Stomach (tissue), 4 donors: ENCODE results near the gene MAP3K20.

Experiments used
- POLR2AphosphoS5 ChIP-seq, 3 donors: sonication (generic); formaldehyde crosslinking; IDR thresholded peaks; one replicate each; pipeline ENCODE4 v1.6.1; 2016; ENCODE audit warnings: antibody characterized with exemption in 3 of 3
- TF ChIP-seq, protein P1 (sequence below), 7 experiments: fragments of 450-650 bp in 4 of 7; fragments of 200-600 bp in 3 of 7; sonication (generic) in 3 of 7; IDR thresholded peaks; one replicate each; pipeline ENCODE4 v1.5.1; 2016 to 2019; ENCODE audit warnings: antibody characterized with exemption in 7 of 7, control low read depth in 2 of 7, mild to moderate bottlenecking in 1 of 7

DNA sequence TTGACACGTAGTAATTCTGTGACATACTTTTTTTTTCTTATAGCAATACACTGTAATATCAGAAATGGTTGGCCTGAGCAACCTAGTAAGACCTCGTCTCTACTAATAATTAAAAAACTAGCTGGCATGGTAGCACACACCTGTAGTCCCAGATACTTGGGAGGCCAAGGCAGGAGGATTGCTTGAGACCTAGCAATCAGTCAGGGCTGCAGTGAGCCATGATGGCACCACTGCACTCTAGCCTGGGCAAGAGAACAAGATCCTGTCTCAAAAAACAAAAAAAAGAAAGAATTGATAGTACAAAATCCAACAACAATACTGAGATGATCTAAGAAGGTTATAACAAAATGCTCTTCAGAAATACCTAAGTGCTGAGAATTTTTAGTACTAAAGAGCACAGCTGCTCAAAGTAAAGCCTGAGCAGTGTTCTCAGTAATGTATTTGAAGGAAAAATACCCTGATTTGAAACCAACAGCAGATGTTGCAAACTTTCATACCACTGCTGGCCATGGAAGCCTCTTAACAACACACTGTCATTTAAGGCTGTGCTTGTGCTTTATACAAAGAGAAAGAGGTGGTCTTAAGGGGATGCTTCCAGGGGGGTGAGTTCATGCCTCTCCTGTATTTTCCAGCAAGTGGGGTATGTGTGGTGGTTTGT, 146.4 kb downstream of the MAP3K20 start:
- TF ChIP-seq, protein P1, sequence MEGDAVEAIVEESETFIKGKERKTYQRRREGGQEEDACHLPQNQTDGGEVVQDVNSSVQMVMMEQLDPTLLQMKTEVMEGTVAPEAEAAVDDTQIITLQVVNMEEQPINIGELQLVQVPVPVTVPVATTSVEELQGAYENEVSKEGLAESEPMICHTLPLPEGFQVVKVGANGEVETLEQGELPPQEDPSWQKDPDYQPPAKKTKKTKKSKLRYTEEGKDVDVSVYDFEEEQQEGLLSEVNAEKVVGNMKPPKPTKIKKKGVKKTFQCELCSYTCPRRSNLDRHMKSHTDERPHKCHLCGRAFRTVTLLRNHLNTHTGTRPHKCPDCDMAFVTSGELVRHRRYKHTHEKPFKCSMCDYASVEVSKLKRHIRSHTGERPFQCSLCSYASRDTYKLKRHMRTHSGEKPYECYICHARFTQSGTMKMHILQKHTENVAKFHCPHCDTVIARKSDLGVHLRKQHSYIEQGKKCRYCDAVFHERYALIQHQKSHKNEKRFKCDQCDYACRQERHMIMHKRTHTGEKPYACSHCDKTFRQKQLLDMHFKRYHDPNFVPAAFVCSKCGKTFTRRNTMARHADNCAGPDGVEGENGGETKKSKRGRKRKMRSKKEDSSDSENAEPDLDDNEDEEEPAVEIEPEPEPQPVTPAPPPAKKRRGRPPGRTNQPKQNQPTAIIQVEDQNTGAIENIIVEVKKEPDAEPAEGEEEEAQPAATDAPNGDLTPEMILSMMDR (IDR thresholded peaks at IDR 0.05) = no peak
- TF ChIP-seq POLR2AphosphoS5 (IDR thresholded peaks at IDR 0.05) = no peak
